ENCODE results near the gene CABP4.

CABP4 gene

DNA sequence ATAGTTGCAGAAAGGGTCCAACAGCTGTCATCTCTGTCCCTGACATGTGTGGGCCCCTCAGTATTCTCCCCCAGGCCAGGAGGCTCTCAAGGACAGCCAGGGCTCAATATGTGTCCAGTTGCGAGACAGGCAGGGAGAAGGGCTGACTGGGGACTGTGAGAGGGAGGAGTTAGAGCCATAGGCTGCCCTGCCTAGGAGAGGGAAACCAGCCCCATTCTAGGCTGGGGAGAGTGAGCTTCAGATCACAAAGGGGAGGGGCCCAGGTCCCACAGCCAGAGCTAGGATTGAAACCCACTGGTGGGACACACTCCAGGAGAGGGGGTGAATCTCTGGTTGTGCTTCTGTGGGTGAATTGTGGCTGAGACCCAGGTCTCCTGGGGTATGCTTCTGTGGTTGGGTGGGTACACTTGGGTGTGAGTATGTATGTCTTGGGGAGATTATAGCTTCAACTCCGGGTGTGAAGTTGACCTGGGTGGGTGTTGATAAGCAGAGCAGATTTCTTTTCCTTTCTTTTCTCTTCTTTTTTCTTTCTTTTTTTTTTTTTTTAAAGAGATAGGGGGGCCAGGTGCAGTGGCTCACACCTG is 41.8 kb upstream of the CABP4 start:
- H3K4me1 Mint-ChIP-seq: peaks cover 72 to 91% of the 10 kb centered on the region in 2 donors
- DNase-seq (no peak), ATAC-seq (replicated peaks) (no peak)
- no peaks in the 10 kb centered on the region for H3K27me3 Mint-ChIP-seq
- no peaks in the 10 kb centered on the region for H3K9me3 Mint-ChIP-seq
- peaks cover 8 to 10% of the 10 kb centered on the region in 2 donors for H3K36me3 Mint-ChIP-seq
- H3K4me3 Mint-ChIP-seq: no peak overlapping the region
- peak overlapping the region; percentile 39 for H3K27ac Mint-ChIP-seq

DNA sequence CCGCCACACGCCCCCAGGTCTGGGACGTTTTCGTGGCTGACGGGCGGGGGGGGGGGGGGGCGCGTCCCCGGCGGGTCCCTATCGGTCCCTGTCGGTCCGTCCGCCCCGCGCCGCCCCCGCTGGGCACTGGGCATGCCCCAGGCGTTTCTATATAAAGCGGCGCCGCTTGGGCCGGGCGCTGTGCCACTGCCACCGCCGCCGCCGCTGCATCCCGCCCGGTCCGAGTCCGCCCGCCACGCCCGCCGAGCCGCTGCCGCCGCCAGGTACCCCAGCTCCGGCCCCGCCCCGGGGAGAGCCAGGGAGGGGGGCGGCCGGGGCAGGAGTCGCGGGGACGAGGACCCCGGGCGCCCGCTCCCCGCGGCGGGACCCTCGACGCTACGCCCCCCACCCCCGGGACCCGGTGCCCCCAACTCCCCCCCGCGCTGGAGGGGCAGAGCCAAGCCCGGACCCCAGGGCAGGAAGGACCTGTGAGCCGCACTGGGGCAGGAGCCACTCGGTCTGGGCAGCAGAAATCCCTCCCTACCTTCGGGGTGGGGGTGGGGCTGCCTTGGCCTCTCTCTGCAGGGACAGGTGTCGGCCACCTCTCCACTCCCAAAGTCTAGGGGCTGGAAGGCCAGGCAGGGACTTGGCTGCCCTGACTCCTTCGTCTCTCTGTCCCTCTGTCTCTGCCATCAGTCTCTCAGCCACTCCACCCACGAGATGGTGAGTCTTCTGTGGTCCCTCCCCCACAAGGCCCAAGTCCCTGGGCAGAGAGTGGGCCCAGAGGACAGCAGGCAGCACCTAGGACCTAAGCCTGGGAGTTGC is 39.5 kb upstream of the CABP4 start, which contains the start of gene CARNS1:
Gene CARNS1, plus strand, starts transcription at position 178 of the 804 bp plus-strand sequence. Its CDS starts 522 bp downstream, at position 700.
- Mint-ChIP-seq H3K36me3 (no peaks in the 10 kb centered on the region), H3K27me3 (no peaks in the 10 kb centered on the region), H3K4me3 (peak within 1 kb of the TSS; percentile 79 to 82), H3K9me3 (no peaks in the 10 kb centered on the region), H3K27ac (peak within 1 kb of the TSS; percentile 75), H3K4me1 (peaks cover 67 to 91% of the 10 kb centered on the region in 2 donors)
- ATAC-seq (replicated peaks) (no peak), DNase-seq (no peak)

DNA sequence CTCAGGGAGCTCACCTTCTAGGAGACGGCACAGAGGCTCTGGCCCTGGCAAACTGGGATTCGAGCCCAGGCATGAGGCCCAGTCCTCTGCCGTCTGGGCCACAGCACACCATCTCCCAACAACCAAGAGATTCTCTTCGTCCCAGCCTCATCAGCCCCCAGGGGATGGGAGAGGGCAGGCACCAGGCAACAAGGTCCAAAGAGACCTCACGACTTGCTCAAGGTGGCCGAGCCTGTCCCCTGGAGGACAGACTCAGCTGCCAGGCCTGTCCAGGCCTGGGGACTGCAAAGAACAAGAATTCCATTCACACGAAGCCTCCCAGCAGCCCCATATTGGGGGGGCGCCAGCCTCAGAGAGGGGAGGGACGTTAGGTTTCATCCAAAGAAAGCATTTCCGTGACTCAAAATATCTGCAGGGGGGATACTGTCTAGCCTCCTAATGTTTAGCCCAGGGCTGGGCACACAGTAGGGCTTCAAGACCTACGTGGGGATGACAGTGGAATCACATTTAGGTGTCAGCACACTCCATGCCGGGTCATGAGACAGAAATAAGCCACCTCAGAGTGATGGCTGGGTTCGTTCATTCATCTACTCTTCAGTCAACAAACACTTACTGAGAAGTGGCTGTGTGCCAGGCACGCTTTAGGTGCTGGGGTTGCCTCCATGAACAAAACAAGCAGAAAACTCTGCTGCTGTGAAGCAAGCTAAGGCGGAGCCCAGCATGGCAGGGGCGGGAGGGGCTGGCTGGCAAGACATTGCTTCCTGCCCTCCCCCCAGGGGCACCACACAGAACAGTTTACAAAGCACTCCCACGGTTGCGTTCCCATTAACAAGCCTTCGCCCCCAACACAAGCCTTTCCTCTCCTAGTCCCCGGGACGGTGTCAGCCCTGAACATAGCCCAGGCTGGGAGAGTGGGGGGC is 38.5 kb upstream of the CABP4 start:
- Mint-ChIP-seq H3K27me3 (no peaks in the 10 kb centered on the region), H3K27ac (peak overlapping the region; percentile 75), H3K36me3 (no peaks in the 10 kb centered on the region), H3K4me3 (peak overlapping the region; percentile 70 to 81), H3K4me1 (peaks cover 60 to 88% of the 10 kb centered on the region in 2 donors), H3K9me3 (no peaks in the 10 kb centered on the region)
- no peak for DNase-seq
- ATAC-seq (replicated peaks): no peak

DNA sequence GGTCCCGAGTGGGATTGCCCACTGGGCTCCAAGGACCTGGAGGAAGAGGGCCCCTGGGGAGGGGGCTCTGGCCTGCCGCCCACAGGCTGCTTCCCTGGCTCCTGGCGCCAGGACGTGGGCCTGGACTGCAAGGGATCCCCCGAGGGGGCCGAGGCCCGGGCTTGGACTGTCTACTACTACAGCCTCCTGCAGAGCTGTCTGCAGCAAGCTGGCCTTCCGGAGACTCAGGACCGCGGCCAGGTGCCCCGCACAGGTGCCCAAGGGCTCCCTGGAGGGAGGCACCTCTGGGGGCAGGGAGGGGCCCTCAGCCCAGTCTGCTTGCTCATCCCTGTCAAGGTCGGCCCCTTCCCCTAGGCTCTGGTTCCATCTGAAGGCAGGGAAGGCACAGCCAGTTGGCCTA is 37.7 kb upstream of the CABP4 start:
- H3K4me1 Mint-ChIP-seq: peaks cover 53 to 80% of the 10 kb centered on the region in 2 donors
- ATAC-seq (replicated peaks) (no peak), DNase-seq (no peak)
- no peak overlapping the region for H3K4me3 Mint-ChIP-seq
- no peaks in the 10 kb centered on the region for H3K27me3 Mint-ChIP-seq
- H3K9me3 Mint-ChIP-seq: no peaks in the 10 kb centered on the region
- no peaks in the 10 kb centered on the region for H3K36me3 Mint-ChIP-seq
- H3K27ac Mint-ChIP-seq: no peak overlapping the region

DNA sequence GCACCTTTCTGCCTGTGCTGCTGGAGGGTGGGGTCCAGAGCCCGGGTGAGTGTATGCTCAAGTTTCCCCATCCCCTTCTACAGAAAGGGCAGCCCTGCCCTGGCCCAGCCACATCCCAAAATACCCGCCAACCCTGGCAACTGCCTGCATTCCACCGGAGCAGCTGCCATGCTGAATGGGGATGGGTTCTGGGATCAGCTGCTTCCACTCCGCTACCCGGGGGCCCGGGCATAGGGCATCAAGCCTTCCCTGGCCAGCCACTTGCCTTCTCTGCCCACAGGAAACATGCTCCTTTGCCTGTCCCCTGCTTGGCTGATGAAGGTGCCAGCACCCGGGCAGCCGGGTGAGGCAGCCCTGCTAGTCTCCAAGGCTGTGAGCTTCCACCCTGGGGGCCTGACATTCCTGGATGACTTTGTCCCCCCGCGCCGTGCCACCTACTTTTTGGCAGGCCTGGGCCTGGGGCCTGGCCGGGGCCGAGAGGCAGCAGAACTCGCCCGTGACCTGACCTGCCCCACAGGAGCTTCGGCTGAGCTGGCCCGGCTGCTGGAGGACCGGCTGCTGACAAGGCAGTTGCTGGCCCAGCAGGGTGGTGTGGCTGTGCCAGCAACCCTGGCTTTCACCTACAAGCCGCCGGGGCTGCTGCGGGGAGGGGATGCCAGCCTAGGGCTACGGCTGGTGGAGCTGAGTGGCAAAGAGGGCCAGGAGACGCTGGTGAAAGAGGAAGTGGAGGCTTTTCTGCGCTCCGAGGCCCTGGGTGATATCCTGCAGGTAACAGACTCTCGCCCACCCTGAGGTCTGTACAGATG is 36.5 kb upstream of the CABP4 start:
- no peaks in the 10 kb centered on the region for H3K27me3 Mint-ChIP-seq
- H3K36me3 Mint-ChIP-seq: no peaks in the 10 kb centered on the region
- H3K4me1 Mint-ChIP-seq: peaks cover 47 to 75% of the 10 kb centered on the region in 2 donors
- H3K4me3 Mint-ChIP-seq: peak overlapping the region; percentile 62 to 69
- no peak for DNase-seq
- ATAC-seq (replicated peaks): peak; percentile 43 to 46
- peak overlapping the region; percentile 89 for H3K27ac Mint-ChIP-seq
- no peaks in the 10 kb centered on the region for H3K9me3 Mint-ChIP-seq

DNA sequence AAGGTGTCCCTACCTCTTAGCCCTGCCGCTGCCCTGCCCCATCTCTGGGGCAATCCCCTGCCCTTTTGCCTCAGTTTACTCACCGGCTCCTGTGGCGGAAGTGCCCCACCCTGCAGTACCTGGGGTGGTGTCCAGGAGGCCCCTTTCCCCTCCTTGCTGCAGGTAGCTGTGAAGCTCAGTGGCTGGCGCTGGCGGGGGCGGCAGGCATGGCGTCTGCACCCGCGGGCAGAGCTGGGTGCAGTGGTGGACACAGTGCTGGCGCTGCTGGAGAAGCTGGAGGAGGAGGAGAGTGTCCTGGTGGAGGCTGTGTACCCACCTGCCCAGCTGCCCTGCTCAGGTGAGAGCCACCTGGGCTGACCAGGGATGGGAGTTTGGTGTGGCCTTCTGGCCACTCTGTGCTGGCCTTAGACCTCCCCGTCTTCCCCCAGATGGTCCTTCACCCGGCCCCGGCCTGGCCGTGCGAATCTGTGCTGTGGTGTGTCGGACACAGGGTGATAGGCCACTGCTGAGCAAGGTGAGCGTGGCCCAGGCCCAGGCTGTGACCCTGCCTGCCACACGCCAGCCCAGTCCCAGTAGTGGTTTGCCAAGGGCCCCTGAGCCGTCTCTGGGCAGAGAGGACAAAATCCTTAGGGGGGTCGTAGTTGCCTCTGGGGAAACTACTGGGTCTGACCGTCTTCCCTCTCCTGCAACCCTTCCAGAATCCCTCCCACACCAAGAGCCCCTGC is 35.7 kb upstream of the CABP4 start:
- peak overlapping the region; percentile 80 for H3K4me3 Mint-ChIP-seq

DNA sequence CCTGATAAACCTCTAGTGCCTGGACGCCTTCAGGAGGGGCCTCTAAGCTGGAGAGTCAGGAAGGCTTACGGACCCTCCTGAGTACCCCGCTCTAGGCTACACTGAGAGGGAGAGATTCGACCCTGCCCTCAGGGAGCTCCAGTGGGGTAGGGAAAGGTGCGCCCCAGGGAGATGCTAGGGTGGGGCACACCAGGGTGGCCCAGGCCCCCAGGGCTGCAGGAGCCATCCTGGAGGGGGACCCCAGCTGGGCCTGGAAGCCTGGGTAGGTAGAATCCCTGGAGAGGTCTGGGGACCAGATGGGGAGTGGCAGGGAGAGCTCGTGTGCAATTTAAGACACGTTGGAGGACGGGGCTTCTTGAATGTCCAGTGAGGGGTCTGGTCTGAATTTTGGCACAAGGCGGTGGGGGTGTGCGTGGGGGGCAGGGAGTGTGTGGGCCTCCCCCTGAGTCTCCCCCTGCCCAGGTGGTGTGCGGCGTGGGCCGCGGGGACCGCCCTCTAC is 35.0 kb upstream of the CABP4 start:
- no peaks in the 10 kb centered on the region for H3K27me3 Mint-ChIP-seq
- H3K27ac Mint-ChIP-seq: peak overlapping the region; percentile 89
- DNase-seq (no peak), ATAC-seq (replicated peaks) (no peak)
- H3K4me3 Mint-ChIP-seq: peak overlapping the region; percentile 80
- peaks cover 46 to 63% of the 10 kb centered on the region in 2 donors for H3K4me1 Mint-ChIP-seq
- peaks cover 0 to 5% of the 10 kb centered on the region in 2 donors for H3K36me3 Mint-ChIP-seq
- H3K9me3 Mint-ChIP-seq: no peaks in the 10 kb centered on the region

More for the DNA sequence above, 35.7 kb upstream of the CABP4 start:
- Mint-ChIP-seq H3K9me3 (no peaks in the 10 kb centered on the region), H3K27me3 (no peaks in the 10 kb centered on the region), H3K27ac (no peak overlapping the region), H3K36me3 (peaks cover 0 to under 1% of the 10 kb centered on the region in 2 donors), H3K4me1 (peaks cover 47 to 69% of the 10 kb centered on the region in 2 donors)
- DNase-seq (no peak), ATAC-seq (replicated peaks) (no peak)

DNA sequence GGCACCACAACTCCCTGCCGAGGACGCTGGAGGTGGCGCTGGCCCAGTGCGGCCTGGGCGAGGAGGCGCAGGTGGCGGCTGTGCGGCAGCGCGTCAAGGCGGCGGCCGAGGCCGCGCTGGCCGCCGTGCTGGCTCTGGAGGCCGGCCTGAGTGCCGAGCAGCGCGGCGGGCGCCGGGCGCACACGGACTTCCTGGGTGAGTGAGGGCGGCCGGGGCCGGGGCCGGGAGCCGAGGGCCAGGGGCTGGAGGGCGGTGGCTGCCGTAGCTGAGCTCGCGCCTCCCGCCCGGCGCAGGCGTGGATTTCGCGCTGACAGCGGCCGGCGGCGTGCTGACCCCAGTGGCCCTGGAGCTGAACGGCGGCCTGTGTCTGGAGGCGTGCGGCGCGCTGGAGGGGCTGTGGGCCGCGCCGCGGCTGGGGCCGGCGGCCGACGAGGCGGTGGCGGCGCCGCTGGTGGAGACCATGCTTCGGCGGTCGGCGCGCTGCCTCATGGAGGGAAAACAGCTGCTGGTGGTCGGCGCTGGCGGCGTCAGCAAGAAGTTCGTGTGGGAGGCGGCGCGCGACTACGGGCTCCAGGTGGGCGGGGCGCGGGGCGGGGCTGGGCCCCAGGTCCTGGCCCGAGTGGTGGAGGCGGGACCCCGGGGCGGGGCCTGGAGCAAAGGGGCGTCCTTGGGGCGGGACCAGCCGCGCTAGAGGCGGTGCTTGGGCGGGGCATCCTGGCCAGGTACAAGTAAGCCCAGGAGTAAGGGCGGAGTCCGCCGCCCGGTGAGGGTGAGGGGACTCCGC is 34.3 kb upstream of the CABP4 start:
- Mint-ChIP-seq H3K9me3 (no peaks in the 10 kb centered on the region), H3K27me3 (no peaks in the 10 kb centered on the region), H3K27ac (peak overlapping the region; percentile 94), H3K4me3 (peak overlapping the region; percentile 80), H3K4me1 (peaks cover 48 to 62% of the 10 kb centered on the region in 2 donors), H3K36me3 (peaks cover 0 to 5% of the 10 kb centered on the region in 2 donors)
- DNase-seq (peak; percentile 95), ATAC-seq (replicated peaks) (peak; percentile 87 to 89)

DNA sequence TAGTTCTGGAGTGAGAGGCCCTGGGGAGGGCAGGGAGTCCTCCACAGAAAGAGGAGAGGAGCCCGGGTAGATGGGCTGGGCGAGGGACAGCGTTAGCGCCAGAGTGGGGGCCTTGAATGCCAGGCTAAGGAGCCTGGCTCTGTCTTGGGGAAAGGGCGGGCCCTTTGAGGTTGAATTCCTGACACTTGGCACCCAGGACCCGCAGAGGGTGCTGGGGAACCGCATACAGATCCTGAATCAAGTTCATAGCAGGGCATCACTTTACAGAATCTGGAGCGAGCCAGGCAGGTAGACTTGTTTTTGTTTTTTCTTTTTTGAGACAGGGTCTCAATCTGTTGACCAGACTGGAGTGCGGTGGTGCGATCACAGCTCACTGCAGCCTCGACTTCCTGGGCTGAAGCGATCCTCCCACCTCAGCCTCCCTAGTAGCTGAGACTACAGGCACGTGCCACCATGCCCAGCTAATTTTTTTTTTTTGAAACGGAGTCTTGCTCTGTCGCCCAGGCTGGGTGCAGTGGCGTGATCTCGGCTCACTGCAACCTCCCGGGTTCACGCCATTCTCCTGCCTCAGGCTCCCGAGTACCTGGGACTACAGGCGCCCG is 33.6 kb upstream of the CABP4 start:
- peak overlapping the region; percentile 94 for H3K27ac Mint-ChIP-seq
- peaks cover 0 to 5% of the 10 kb centered on the region in 2 donors for H3K36me3 Mint-ChIP-seq
- peak overlapping the region; percentile 78 to 80 for H3K4me3 Mint-ChIP-seq
- peaks cover 41 to 58% of the 10 kb centered on the region in 2 donors for H3K4me1 Mint-ChIP-seq
- DNase-seq (no peak), ATAC-seq (replicated peaks) (no peak)
- H3K27me3 Mint-ChIP-seq: no peaks in the 10 kb centered on the region
- H3K9me3 Mint-ChIP-seq: no peaks in the 10 kb centered on the region

DNA sequence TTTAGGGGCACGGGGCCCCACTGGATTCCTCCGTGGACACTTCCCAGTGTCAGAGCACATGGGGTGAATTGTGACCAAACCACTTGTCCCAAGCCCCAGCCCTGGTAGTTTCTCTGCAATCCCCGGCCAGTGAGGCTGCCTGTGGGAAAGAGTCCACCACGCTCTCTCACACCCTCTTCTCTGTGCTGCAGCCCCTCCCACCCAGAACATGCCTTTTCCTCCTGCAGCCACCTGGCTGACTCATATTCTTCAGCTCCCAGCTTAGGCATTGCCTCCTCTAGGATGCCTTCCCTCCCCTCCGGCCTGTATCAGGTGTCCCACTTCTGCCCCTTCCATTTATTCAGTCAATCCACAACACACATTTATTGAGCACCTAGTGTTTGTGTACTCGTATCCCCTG is 32.3 kb upstream of the CABP4 start:
- H3K27ac Mint-ChIP-seq: no peak overlapping the region
- H3K36me3 Mint-ChIP-seq: peaks cover 0 to 5% of the 10 kb centered on the region in 2 donors
- H3K4me3 Mint-ChIP-seq: peak overlapping the region in 1 of 2 donors; percentile 14
- H3K9me3 Mint-ChIP-seq: no peaks in the 10 kb centered on the region
- no peak for DNase-seq
- ATAC-seq (replicated peaks): no peak
- no peaks in the 10 kb centered on the region for H3K27me3 Mint-ChIP-seq
- H3K4me1 Mint-ChIP-seq: peaks cover 30 to 51% of the 10 kb centered on the region in 2 donors

DNA sequence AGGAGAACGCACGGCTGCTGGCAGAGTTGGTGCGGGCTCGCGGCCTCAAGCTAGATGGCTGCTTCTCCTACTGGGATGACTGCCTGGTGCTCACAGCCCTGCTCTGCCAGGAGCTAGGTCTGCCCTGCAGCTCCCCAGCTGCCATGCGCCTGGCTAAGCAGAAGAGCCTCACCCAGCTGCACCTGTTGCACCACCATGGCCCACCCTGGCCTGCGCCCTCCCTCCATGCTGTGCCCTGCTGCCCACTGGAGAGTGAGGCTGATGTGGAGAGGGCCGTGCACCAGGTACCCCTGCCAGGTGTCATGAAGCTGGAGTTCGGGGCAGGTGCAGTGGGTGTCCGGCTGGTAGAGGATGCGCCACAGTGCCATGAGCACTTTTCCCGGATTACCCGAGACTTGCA is 31.7 kb upstream of the CABP4 start:
- Mint-ChIP-seq H3K4me3 (no peak overlapping the region), H3K27ac (no peak overlapping the region), H3K27me3 (no peaks in the 10 kb centered on the region), H3K36me3 (peaks cover 0 to 5% of the 10 kb centered on the region in 2 donors), H3K9me3 (no peaks in the 10 kb centered on the region), H3K4me1 (peaks cover 24 to 50% of the 10 kb centered on the region in 2 donors)
- ATAC-seq (replicated peaks): no peak
- DNase-seq: no peak
